Skeletal muscle satellite cell (primary cell): Measurements from ENCODE around the gene MAP3K5.
"Not testable (repeated sequence)": the region's sequence is repeated elsewhere in the genome, so short reads cannot be mapped to it uniquely, and the experiment has no call there.

ENCODE experiments used
- H3K27me3 ChIP-seq: 2 replicates; pipeline ENCODE4 v1.7.0; 2013; ENCODE audit warnings: low read length; ENCODE audit not compliant: control insufficient read depth, insufficient read depth
- H3K36me3 ChIP-seq: 2 replicates; pipeline ENCODE4 v1.7.0; 2013; ENCODE audit warnings: mild to moderate bottlenecking, control low read depth, low read length; ENCODE audit not compliant: insufficient read depth
- H3K4me1 ChIP-seq: 2 replicates; pipeline ENCODE4 v1.7.0; 2013; ENCODE audit warnings: low read length; ENCODE audit not compliant: control insufficient read depth, insufficient read depth
- H3K4me2 ChIP-seq: 2 replicates; pipeline ENCODE4 v1.7.0; 2013; ENCODE audit warnings: mild to moderate bottlenecking, low read length
- H3K4me3 ChIP-seq: 2 replicates; pipeline ENCODE4 v1.7.0; 2013; ENCODE audit warnings: low read length
- H3K9ac ChIP-seq: 2 replicates; pipeline ENCODE4 v1.7.0; 2013; ENCODE audit warnings: mild to moderate bottlenecking, low read depth, low read length, moderate library complexity
- H3K9me3 ChIP-seq: replicated peaks from 2 replicates; pipeline ENCODE4 v1.7.0; 2013; ENCODE audit warnings: mild to moderate bottlenecking, control low read depth, low read length

MAP3K5 gene

GRCh38 chr6:136790411-136791295, 1.6 kb downstream of the MAP3K5 start:
- H3K36me3 ChIP-seq = no peaks in the 10 kb centered on the region
- H3K9ac ChIP-seq = peak overlapping the region; percentile 94
- H3K4me2 ChIP-seq = peak overlapping the region; percentile 92
- H3K4me3 ChIP-seq = peak overlapping the region; percentile 91
- no peaks in the 10 kb centered on the region for H3K9me3 ChIP-seq
- H3K27me3 ChIP-seq = no peaks in the 10 kb centered on the region
- H3K4me1 ChIP-seq = peaks cover 43% of the 10 kb centered on the region

GRCh38 chr6:136789440-136789839, 2.8 kb downstream of the MAP3K5 start:
- H3K9me3 ChIP-seq, H3K27me3 ChIP-seq, H3K36me3 ChIP-seq: not testable (repeated sequence)
- Histone ChIP-seq H3K4me1 (peaks cover 55% of the 10 kb centered on the region), H3K4me2 (peak overlapping the region; percentile 92), H3K4me3 (peak overlapping the region; percentile 54), H3K9ac (peak overlapping the region; percentile 94)

- peak overlapping the region; percentile 56 for H3K4me3 ChIP-seq
- H3K27me3 ChIP-seq = no peaks in the 10 kb centered on the region
- H3K9me3 ChIP-seq = no peaks in the 10 kb centered on the region
- H3K9ac ChIP-seq = peak overlapping the region; percentile 42
- H3K4me1 ChIP-seq = peaks cover 62% of the 10 kb centered on the region
- no peaks in the 10 kb centered on the region for H3K36me3 ChIP-seq
- peak overlapping the region; percentile 92 for H3K4me2 ChIP-seq
Observed at GRCh38 chr6:136788069-136788902, 4.0 kb downstream of the MAP3K5 start.

- no peaks in the 10 kb centered on the region for H3K9me3 ChIP-seq
- no peaks in the 10 kb centered on the region for H3K36me3 ChIP-seq
- H3K4me2 ChIP-seq = peak overlapping the region; percentile 92
- H3K4me1 ChIP-seq = peaks cover 66% of the 10 kb centered on the region
- H3K9ac ChIP-seq = peak overlapping the region; percentile 64
- peak overlapping the region; percentile 56 for H3K4me3 ChIP-seq
- H3K27me3 ChIP-seq = no peaks in the 10 kb centered on the region
Observed at GRCh38 chr6:136787726-136788068, 4.6 kb downstream of the MAP3K5 start.

GRCh38 chr6:136786658-136787057, 5.6 kb downstream of the MAP3K5 start:
- Histone ChIP-seq H3K4me1 (peaks cover 76% of the 10 kb centered on the region), H3K9me3 (no peaks in the 10 kb centered on the region)

GRCh38 chr6:136784910-136785746, 7.1 kb downstream of the MAP3K5 start:
- H3K9ac ChIP-seq = peak overlapping the region; percentile 65
- H3K4me1 ChIP-seq = peaks cover 76% of the 10 kb centered on the region
- H3K36me3 ChIP-seq = no peaks in the 10 kb centered on the region
- H3K9me3 ChIP-seq = no peaks in the 10 kb centered on the region
- no peaks in the 10 kb centered on the region for H3K27me3 ChIP-seq
- H3K4me2 ChIP-seq = peak overlapping the region; percentile 75
- peak overlapping the region; percentile 55 for H3K4me3 ChIP-seq

More at GRCh38 chr6:136786658-136787057, 5.6 kb downstream of the MAP3K5 start:
- H3K36me3 ChIP-seq = no peaks in the 10 kb centered on the region
- H3K4me2 ChIP-seq = peak overlapping the region; percentile 92
- H3K9ac ChIP-seq = peak overlapping the region; percentile 64
- H3K27me3 ChIP-seq = no peaks in the 10 kb centered on the region
- H3K4me3 ChIP-seq = no peak overlapping the region

- Histone ChIP-seq H3K9me3 (no peaks in the 10 kb centered on the region), H3K36me3 (no peaks in the 10 kb centered on the region), H3K27me3 (no peaks in the 10 kb centered on the region), H3K4me1 (peaks cover 75% of the 10 kb centered on the region), H3K4me2 (peak overlapping the region; percentile 75), H3K9ac (peak overlapping the region; percentile 65), H3K4me3 (peak overlapping the region; percentile 55)
Observed at GRCh38 chr6:136784271-136784664, 8.0 kb downstream of the MAP3K5 start.

GRCh38 chr6:136783495-136784270, 8.6 kb downstream of the MAP3K5 start:
- Histone ChIP-seq H3K4me1 (peaks cover 69% of the 10 kb centered on the region), H3K27me3 (no peaks in the 10 kb centered on the region), H3K4me2 (peak overlapping the region; percentile 75), H3K36me3 (no peaks in the 10 kb centered on the region), H3K9me3 (no peaks in the 10 kb centered on the region), H3K9ac (peak overlapping the region; percentile 65), H3K4me3 (peak overlapping the region; percentile 55)

GRCh38 chr6:136783021-136783420, 9.3 kb downstream of the MAP3K5 start:
- Histone ChIP-seq H3K27me3 (no peaks in the 10 kb centered on the region), H3K9me3 (no peaks in the 10 kb centered on the region), H3K4me1 (peaks cover 63% of the 10 kb centered on the region), H3K4me3 (no peak overlapping the region), H3K9ac (peak overlapping the region; percentile 40), H3K4me2 (peak overlapping the region; percentile 15), H3K36me3 (no peaks in the 10 kb centered on the region)

GRCh38 chr6:136782021-136782770, 10.1 kb downstream of the MAP3K5 start:
- peaks cover 54% of the 10 kb centered on the region for H3K4me1 ChIP-seq

More at GRCh38 chr6:136782021-136782770, 10.1 kb downstream of the MAP3K5 start:
- Histone ChIP-seq H3K4me2 (peak overlapping the region; percentile 40), H3K36me3 (no peaks in the 10 kb centered on the region), H3K9ac (peak overlapping the region; percentile 40), H3K4me3 (no peak overlapping the region), H3K9me3 (no peaks in the 10 kb centered on the region), H3K27me3 (no peaks in the 10 kb centered on the region)
